Osteoblast (primary cell): ENCODE data around the gene TPH2. TPM values are rescaled to one million over a fixed set of nuclear protein-coding genes. Genes with fewer than 3 reads are reported as not detected.

Experiments
- DNase-seq: peaks from one replicate; pipeline ENCODE4 v3.0.0; 2011; ENCODE audit warnings: low spot score, mixed read lengths; ENCODE audit not compliant: insufficient read length; ENCODE audit errors: missing footprints
- H2AFZ ChIP-seq: 2 replicates; pipeline ENCODE4 v1.6.0; 2011; ENCODE audit warnings: mild to moderate bottlenecking, low read length
- H3K27ac ChIP-seq: 2 replicates; pipeline ENCODE4 v1.5.1; 2011; ENCODE audit warnings: mild to moderate bottlenecking, low read depth, low read length, moderate library complexity
- H3K27me3 ChIP-seq: 2 replicates; pipeline ENCODE4 v1.6.0; 2012; ENCODE audit warnings: mild to moderate bottlenecking, control low read depth, inconsistent platforms, low read length, moderate library complexity; ENCODE audit not compliant: insufficient read depth
- H3K36me3 ChIP-seq: 2 replicates; pipeline ENCODE4 v1.5.1; 2011; ENCODE audit warnings: mild to moderate bottlenecking, low read length, control low read depth, moderate library complexity; ENCODE audit not compliant: insufficient read depth
- H3K4me1 ChIP-seq: 2 replicates; pipeline ENCODE4 v1.5.1; 2011; ENCODE audit warnings: mild to moderate bottlenecking, low read length, control low read depth, moderate library complexity; ENCODE audit not compliant: insufficient read depth
- H3K4me2 ChIP-seq: 2 replicates; pipeline ENCODE4 v1.6.0; 2011; ENCODE audit warnings: mild to moderate bottlenecking, low read length; ENCODE audit not compliant: insufficient read depth
- H3K4me3 ChIP-seq: fragments of 200-600 bp; sonication (generic); 3 replicates; pipeline ENCODE4 v1.5.1; 2012; ENCODE audit warnings: mild to moderate bottlenecking, low read length, inconsistent platforms; ENCODE audit not compliant: insufficient read depth
- H3K79me2 ChIP-seq: 2 replicates; pipeline ENCODE4 v1.6.0; 2012; ENCODE audit warnings: mild to moderate bottlenecking, low read length, control low read depth, inconsistent platforms; ENCODE audit not compliant: insufficient read depth
- H3K9me3 ChIP-seq: 2 replicates; pipeline ENCODE4 v1.5.1; 2011; ENCODE audit warnings: low read depth, low read length, control low read depth
- H4K20me1 ChIP-seq: 2 replicates; pipeline ENCODE4 v1.6.0; 2012; ENCODE audit warnings: mild to moderate bottlenecking, low read length, control low read depth; ENCODE audit not compliant: insufficient read depth
- CTCF ChIP-seq: IDR thresholded peaks from 2 replicates; pipeline ENCODE4 v1.5.1; 2011; ENCODE audit warnings: mild to moderate bottlenecking, low read depth, low read length, moderate library complexity; ENCODE audit errors: extremely low read depth
- total RNA-seq: library from RNA; depleted of rRNA; stranded (reverse); fragments of >200 nt; gene quantifications from 2 replicates; pipeline ENCODE4 v1.2.3, GENCODE V29; 2012

Gene TPH2
- total RNA-seq, 1 donor: under 0.01 TPM

GRCh38 chr12:72054511-72054910, 115.9 kb downstream of the TPH2 start:
- no peak overlapping the region for H2AFZ ChIP-seq
- H3K79me2 ChIP-seq: no peaks in the 10 kb centered on the region
- H3K4me1 ChIP-seq: no peaks in the 10 kb centered on the region
- H4K20me1 ChIP-seq: no peaks in the 10 kb centered on the region
- no peak overlapping the region for H3K4me3 ChIP-seq
- no peak overlapping the region for H3K4me2 ChIP-seq
- no peak for DNase-seq
- H3K27me3 ChIP-seq: no peaks in the 10 kb centered on the region
- TF ChIP-seq CTCF: no peak
- H3K27ac ChIP-seq: no peak overlapping the region
- H3K36me3 ChIP-seq: no peaks in the 10 kb centered on the region
- H3K9me3 ChIP-seq: no peaks in the 10 kb centered on the region

GRCh38 chr12:72057330-72057914, 118.8 kb downstream of the TPH2 start:
- H3K4me3 ChIP-seq: no peak overlapping the region
- DNase-seq: no peak
- H3K4me1 ChIP-seq: no peaks in the 10 kb centered on the region
- no peak overlapping the region for H3K27ac ChIP-seq
- H3K4me2 ChIP-seq: no peak overlapping the region
- no peaks in the 10 kb centered on the region for H3K36me3 ChIP-seq
- H2AFZ ChIP-seq: no peak overlapping the region
- no peaks in the 10 kb centered on the region for H3K9me3 ChIP-seq
- no peaks in the 10 kb centered on the region for H3K27me3 ChIP-seq
- TF ChIP-seq CTCF: no peak
- no peaks in the 10 kb centered on the region for H3K79me2 ChIP-seq
- no peaks in the 10 kb centered on the region for H4K20me1 ChIP-seq

DNA sequence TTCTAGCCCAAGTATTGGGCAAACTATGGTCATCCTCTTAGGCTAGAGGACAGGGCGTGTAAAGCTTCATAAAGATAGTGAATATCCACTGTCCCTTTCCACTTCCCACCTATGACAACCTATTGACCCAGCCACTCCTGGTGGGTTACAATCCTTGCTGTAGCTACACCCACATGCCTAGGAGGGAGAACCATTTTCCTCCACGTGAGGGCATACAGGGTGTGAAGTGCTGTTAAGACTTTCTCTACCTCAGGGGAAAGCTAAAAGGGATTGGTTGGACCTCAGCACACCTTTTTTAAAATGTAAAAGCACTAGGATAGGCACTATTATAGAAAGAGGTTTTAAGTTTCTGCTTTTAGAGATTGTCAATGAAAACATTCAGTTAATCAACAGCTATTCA, 124.4 kb downstream of the TPH2 start:
- Histone ChIP-seq H2AFZ (no peak overlapping the region), H4K20me1 (no peaks in the 10 kb centered on the region), H3K4me1 (no peaks in the 10 kb centered on the region), H3K27ac (no peak overlapping the region), H3K27me3 (no peaks in the 10 kb centered on the region), H3K36me3 (no peaks in the 10 kb centered on the region), H3K4me3 (no peak overlapping the region), H3K4me2 (no peak overlapping the region), H3K9me3 (peaks cover 3% of the 10 kb centered on the region), H3K79me2 (no peaks in the 10 kb centered on the region)
- TF ChIP-seq CTCF: no peak
- peak; percentile 35 for DNase-seq

DNA sequence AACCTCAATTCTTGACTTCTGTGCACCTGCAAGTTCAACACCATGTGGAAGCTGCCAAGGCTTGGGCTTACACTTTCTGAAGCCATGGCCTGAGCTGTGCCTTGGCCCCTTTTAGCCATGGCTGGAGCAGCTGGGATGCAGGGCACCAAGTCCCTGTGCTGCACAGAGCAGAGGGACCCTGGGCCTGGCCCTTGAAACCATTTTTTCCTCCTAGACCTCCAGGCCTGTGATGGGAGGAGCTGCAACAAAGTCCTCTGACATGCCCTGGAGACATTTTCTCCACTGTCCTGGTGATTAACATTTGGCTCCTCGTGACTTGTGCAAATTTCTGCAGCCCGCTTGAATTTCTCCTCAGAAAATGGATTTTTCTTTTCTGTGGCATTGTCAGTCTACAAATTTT, 132.4 kb downstream of the TPH2 start:
- Histone ChIP-seq H3K4me3 (no peak overlapping the region), H3K4me2 (no peak overlapping the region), H3K27ac (no peak overlapping the region), H3K27me3 (no peaks in the 10 kb centered on the region), H3K9me3 (no peaks in the 10 kb centered on the region), H2AFZ (no peak overlapping the region), H3K4me1 (no peaks in the 10 kb centered on the region), H4K20me1 (no peaks in the 10 kb centered on the region), H3K36me3 (no peaks in the 10 kb centered on the region), H3K79me2 (no peaks in the 10 kb centered on the region)
- TF ChIP-seq CTCF: no peak
- DNase-seq: no peak
